ENCODE measurements around the gene RNASE12. TPM values are rescaled to one million over a fixed set of nuclear protein-coding genes. Genes with fewer than 3 reads are reported as not detected.

RNASE12 gene
- total and polyA plus RNA-seq, 9 of the 15 experiments (the other 6 are each of a cell fraction or from before 2014, with no cell fraction given): 0.24 TPM; not detected in 8

DNA sequence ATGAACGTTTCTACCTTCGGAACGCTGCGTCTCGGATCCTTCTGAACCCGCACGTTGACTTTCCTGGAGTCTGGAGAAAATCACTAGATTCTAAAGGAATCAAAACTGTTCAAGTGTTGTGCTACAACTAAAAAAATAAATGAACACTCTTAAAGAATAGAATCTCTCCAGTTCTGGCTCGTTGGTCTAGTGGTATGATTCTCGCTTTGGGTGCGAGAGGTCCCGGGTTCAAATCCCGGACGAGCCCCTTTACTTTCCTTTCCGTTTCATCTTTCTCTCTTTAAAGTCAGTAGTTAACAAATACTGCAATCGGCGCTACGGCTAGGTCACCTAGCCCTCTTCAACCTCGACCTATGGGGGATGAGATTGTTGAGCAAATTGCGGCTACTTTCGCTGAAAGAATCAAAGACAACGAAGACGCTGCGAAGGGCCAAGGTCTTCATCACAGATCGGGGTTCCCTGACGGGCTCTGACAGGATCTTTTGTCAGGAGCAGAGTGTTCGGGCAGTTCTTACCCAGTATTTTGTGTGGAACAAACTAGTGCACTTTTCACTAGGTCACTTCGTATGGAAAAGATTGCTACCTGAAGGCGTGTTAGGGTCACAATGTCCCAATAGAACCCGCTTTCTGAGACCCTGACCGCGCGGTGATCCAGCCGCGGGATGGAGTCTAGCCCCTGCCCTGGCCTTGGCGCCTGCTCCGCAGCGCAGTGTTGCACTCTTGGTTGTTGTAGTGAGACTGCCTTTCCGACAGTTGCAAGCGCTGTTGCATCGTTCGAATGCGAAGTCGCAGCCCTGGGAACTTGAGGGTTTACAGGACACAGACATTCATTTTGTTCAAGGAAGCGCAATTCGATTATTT is 41.9 kb upstream of the RNASE12 start (continued):
- TF ChIP-seq JUNB (CRISPR knock-in tag; conservative IDR thresholded peaks at IDR 0.05): no peak
- TF ChIP-seq MIER1 (IDR thresholded peaks at IDR 0.05; ENCODE audit: low read depth): no peak
- no peak for TF ChIP-seq TCFL5 (CRISPR knock-in tag; conservative IDR thresholded peaks at IDR 0.05)
- TF ChIP-seq RBM15 (IDR thresholded peaks at IDR 0.05; ENCODE audit: insufficient read depth, low read length): no peak
- peak; percentile 62; the same call in 1 of the 2 replicates for TF ChIP-seq ESRRA (IDR thresholded peaks at IDR 0.05; ENCODE audit: borderline replicate concordance, low read depth)
- TF ChIP-seq, protein P1, sequence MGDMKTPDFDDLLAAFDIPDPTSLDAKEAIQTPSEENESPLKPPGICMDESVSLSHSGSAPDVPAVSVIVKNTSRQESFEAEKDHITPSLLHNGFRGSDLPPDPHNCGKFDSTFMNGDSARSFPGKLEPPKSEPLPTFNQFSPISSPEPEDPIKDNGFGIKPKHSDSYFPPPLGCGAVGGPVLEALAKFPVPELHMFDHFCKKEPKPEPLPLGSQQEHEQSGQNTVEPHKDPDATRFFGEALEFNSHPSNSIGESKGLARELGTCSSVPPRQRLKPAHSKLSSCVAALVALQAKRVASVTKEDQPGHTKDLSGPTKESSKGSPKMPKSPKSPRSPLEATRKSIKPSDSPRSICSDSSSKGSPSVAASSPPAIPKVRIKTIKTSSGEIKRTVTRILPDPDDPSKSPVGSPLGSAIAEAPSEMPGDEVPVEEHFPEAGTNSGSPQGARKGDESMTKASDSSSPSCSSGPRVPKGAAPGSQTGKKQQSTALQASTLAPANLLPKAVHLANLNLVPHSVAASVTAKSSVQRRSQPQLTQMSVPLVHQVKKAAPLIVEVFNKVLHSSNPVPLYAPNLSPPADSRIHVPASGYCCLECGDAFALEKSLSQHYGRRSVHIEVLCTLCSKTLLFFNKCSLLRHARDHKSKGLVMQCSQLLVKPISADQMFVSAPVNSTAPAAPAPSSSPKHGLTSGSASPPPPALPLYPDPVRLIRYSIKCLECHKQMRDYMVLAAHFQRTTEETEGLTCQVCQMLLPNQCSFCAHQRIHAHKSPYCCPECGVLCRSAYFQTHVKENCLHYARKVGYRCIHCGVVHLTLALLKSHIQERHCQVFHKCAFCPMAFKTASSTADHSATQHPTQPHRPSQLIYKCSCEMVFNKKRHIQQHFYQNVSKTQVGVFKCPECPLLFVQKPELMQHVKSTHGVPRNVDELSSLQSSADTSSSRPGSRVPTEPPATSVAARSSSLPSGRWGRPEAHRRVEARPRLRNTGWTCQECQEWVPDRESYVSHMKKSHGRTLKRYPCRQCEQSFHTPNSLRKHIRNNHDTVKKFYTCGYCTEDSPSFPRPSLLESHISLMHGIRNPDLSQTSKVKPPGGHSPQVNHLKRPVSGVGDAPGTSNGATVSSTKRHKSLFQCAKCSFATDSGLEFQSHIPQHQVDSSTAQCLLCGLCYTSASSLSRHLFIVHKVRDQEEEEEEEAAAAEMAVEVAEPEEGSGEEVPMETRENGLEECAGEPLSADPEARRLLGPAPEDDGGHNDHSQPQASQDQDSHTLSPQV (IDR thresholded peaks at IDR 0.05): 0 out of 2 replicates have a peak, but pooled peaks have one; percentile 62
- TF ChIP-seq ZNF184 (CRISPR knock-in tag; IDR thresholded peaks at IDR 0.05): no peak
- no peak for TF ChIP-seq DPF2 (IDR thresholded peaks at IDR 0.05)
- TF ChIP-seq, protein P2, sequence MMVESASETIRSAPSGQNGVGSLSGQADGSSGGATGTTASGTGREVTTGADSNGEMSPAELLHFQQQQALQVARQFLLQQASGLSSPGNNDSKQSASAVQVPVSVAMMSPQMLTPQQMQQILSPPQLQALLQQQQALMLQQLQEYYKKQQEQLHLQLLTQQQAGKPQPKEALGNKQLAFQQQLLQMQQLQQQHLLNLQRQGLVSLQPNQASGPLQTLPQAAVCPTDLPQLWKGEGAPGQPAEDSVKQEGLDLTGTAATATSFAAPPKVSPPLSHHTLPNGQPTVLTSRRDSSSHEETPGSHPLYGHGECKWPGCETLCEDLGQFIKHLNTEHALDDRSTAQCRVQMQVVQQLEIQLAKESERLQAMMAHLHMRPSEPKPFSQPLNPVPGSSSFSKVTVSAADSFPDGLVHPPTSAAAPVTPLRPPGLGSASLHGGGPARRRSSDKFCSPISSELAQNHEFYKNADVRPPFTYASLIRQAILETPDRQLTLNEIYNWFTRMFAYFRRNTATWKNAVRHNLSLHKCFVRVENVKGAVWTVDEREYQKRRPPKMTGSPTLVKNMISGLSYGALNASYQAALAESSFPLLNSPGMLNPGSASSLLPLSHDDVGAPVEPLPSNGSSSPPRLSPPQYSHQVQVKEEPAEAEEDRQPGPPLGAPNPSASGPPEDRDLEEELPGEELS (CRISPR knock-in tag; IDR thresholded peaks at IDR 0.05; ENCODE audit: borderline replicate concordance): no peak
- no peak for TF ChIP-seq NONO (IDR thresholded peaks at IDR 0.05; ENCODE audit: low read depth in 2 of 2, low read length in 1 of 2)
- no peak for TF ChIP-seq ZNF76 (CRISPR knock-in tag; IDR thresholded peaks at IDR 0.05; ENCODE audit: borderline replicate concordance)
- TF ChIP-seq ZNF75A (CRISPR knock-in tag; IDR thresholded peaks at IDR 0.05): no peak
- no peak for TF ChIP-seq FOXJ2 (tag; IDR thresholded peaks at IDR 0.05)
- TF ChIP-seq SP1 (CRISPR knock-in tag; IDR thresholded peaks at IDR 0.05): 0 out of 2 replicates have a peak, but pooled peaks have one; percentile 24
- TF ChIP-seq PTTG1 (tag; IDR thresholded peaks at IDR 0.05; ENCODE audit: low read depth): no peak
- peak; percentile 43 for TF ChIP-seq CEBPB (tag; IDR thresholded peaks at IDR 0.05)

All from K562 (cell line).